WTC11 (cell line): ENCODE measurements around the gene MGMT. TPM values are rescaled to one million over a fixed set of nuclear protein-coding genes. Genes with fewer than 3 reads are reported as not detected.

Experiments used
- ATAC-seq: fragments of 200-7000 bp; cut with Tn5 transposase; 2 replicates; pipeline ENCODE4 v1.10.0; 2021; ENCODE audit warnings: mild to moderate bottlenecking, moderate library complexity
- CTCF ChIA-PET: fragments of 300-600 bp; sonication (Branson Sonifier 250); formaldehyde crosslinking; loops from one replicate; lab custom pipeline; 2021; ENCODE audit warnings: antibody characterized with exemption; lab: Charles Lee
- POLR2A ChIA-PET: fragments of 350-600 bp; sonication (Branson Sonifier 250); formaldehyde crosslinking; loops from one replicate; lab custom pipeline; 2021; ENCODE audit warnings: antibody characterized with exemption; lab: Charles Lee
- DNase-seq: peaks from one replicate; pipeline ENCODE4 v3.0.0; 2021; ENCODE audit warnings: low spot score
- H3K27ac Mint-ChIP-seq: 2 replicates; pipeline ENCODE4 v1.8.0; 2021; ENCODE audit warnings: mixed read lengths
- H3K27me3 Mint-ChIP-seq: 2 replicates; pipeline ENCODE4 v1.8.0; 2021; ENCODE audit warnings: low read depth, mild to moderate bottlenecking, moderate library complexity, mixed read lengths
- H3K36me3 Mint-ChIP-seq: 2 replicates; pipeline ENCODE4 v1.8.0; 2021; ENCODE audit warnings: mixed read lengths
- H3K4me1 Mint-ChIP-seq: 2 replicates; pipeline ENCODE4 v1.8.0; 2022; ENCODE audit warnings: mixed read lengths
- H3K4me3 Mint-ChIP-seq: 2 replicates; pipeline ENCODE4 v1.8.0; 2021; ENCODE audit warnings: mild to moderate bottlenecking, moderate library complexity, mixed read lengths
- H3K9me3 Mint-ChIP-seq: 2 replicates; pipeline ENCODE4 v1.8.0; 2021; ENCODE audit warnings: mixed read lengths
- ATF6 ChIP-seq: sonication (generic); formaldehyde crosslinking; IDR thresholded peaks from 2 replicates; pipeline ENCODE4 v1.8.1; 2023; ENCODE audit warnings: mild to moderate bottlenecking, missing genetic modification reagents
- CBFB ChIP-seq: sonication (generic); formaldehyde crosslinking; IDR thresholded peaks from 2 replicates; pipeline ENCODE4 v1.8.1; 2022; ENCODE audit warnings: mild to moderate bottlenecking, low read depth, missing genetic modification reagents
- FOXK1 ChIP-seq: sonication (generic); formaldehyde crosslinking; IDR thresholded peaks from 2 replicates; pipeline ENCODE4 v1.8.0; 2022; ENCODE audit warnings: mild to moderate bottlenecking, moderate library complexity, missing genetic modification reagents
- FOXP4 ChIP-seq: sonication (generic); formaldehyde crosslinking; IDR thresholded peaks from 2 replicates; pipeline ENCODE4 v1.8.0; 2022; ENCODE audit warnings: mild to moderate bottlenecking, missing genetic modification reagents
- GTF2I ChIP-seq: fragments of 250-450 bp; sonication (Bioruptor Pico); conservative IDR thresholded peaks from 2 replicates; pipeline ENCODE4 v1.4.0; 2021; ENCODE audit warnings: mild to moderate bottlenecking
- KAT7 ChIP-seq: sonication (generic); formaldehyde crosslinking; IDR thresholded peaks from 2 replicates; pipeline ENCODE4 v1.8.1; 2023; ENCODE audit warnings: missing genetic modification reagents, mild to moderate bottlenecking, borderline replicate concordance
- NR2C2 ChIP-seq: sonication (generic); formaldehyde crosslinking; IDR thresholded peaks from 2 replicates; pipeline ENCODE4 v1.8.0; 2022; ENCODE audit warnings: mild to moderate bottlenecking, missing genetic modification reagents
- SOX15 ChIP-seq: fragments of 250-450 bp; sonication (Bioruptor Pico); IDR thresholded peaks from 2 replicates; pipeline ENCODE4 v1.9.0; 2021; ENCODE audit warnings: mild to moderate bottlenecking
- ZNF396 ChIP-seq: fragments of 250-450 bp; sonication (Bioruptor Pico); IDR thresholded peaks from 2 replicates; pipeline ENCODE4 v1.8.0; 2021; ENCODE audit warnings: mild to moderate bottlenecking, moderate library complexity, borderline replicate concordance
- total RNA-seq: library from RNA; stranded (reverse); gene quantifications from 3 replicates; pipeline ENCODE4 v1.2.3, GENCODE V29; 2021
- TF ChIP-seq, protein P1 (sequence below): fragments of 250-450 bp; sonication (Bioruptor Pico); IDR thresholded peaks from 2 replicates; pipeline ENCODE4 v1.9.0; 2021; ENCODE audit warnings: mild to moderate bottlenecking
- TF ChIP-seq, protein P2 (sequence below): fragments of 200-600 bp; IDR thresholded peaks from 2 replicates; pipeline ENCODE4 v1.8.0; 2022; ENCODE audit warnings: antibody characterized with exemption
- TF ChIP-seq, protein P3 (sequence below): sonication (generic); formaldehyde crosslinking; conservative IDR thresholded peaks from 2 replicates; pipeline ENCODE4 v1.8.1; 2023; ENCODE audit warnings: mild to moderate bottlenecking, low read depth, missing genetic modification reagents, moderate library complexity

Gene MGMT
- total RNA-seq, 1 experiment from 2014 or later = 11.8 TPM

- no peaks in the 10 kb centered on the region; the same call in 1 of the 2 replicates for H3K27me3 Mint-ChIP-seq
- TF ChIP-seq, protein P1, sequence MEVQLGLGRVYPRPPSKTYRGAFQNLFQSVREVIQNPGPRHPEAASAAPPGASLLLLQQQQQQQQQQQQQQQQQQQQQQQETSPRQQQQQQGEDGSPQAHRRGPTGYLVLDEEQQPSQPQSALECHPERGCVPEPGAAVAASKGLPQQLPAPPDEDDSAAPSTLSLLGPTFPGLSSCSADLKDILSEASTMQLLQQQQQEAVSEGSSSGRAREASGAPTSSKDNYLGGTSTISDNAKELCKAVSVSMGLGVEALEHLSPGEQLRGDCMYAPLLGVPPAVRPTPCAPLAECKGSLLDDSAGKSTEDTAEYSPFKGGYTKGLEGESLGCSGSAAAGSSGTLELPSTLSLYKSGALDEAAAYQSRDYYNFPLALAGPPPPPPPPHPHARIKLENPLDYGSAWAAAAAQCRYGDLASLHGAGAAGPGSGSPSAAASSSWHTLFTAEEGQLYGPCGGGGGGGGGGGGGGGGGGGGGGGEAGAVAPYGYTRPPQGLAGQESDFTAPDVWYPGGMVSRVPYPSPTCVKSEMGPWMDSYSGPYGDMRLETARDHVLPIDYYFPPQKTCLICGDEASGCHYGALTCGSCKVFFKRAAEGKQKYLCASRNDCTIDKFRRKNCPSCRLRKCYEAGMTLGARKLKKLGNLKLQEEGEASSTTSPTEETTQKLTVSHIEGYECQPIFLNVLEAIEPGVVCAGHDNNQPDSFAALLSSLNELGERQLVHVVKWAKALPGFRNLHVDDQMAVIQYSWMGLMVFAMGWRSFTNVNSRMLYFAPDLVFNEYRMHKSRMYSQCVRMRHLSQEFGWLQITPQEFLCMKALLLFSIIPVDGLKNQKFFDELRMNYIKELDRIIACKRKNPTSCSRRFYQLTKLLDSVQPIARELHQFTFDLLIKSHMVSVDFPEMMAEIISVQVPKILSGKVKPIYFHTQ (CRISPR knock-in tag) = no peak
- TF ChIP-seq, protein P2, sequence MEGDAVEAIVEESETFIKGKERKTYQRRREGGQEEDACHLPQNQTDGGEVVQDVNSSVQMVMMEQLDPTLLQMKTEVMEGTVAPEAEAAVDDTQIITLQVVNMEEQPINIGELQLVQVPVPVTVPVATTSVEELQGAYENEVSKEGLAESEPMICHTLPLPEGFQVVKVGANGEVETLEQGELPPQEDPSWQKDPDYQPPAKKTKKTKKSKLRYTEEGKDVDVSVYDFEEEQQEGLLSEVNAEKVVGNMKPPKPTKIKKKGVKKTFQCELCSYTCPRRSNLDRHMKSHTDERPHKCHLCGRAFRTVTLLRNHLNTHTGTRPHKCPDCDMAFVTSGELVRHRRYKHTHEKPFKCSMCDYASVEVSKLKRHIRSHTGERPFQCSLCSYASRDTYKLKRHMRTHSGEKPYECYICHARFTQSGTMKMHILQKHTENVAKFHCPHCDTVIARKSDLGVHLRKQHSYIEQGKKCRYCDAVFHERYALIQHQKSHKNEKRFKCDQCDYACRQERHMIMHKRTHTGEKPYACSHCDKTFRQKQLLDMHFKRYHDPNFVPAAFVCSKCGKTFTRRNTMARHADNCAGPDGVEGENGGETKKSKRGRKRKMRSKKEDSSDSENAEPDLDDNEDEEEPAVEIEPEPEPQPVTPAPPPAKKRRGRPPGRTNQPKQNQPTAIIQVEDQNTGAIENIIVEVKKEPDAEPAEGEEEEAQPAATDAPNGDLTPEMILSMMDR = no peak
- TF ChIP-seq FOXP4 (CRISPR knock-in tag) (no peak), ATF6 (CRISPR knock-in tag) (no peak), FOXK1 (CRISPR knock-in tag) (no peak), GTF2I (CRISPR knock-in tag) (no peak), KAT7 (no peak), ZNF396 (no peak), SOX15 (CRISPR knock-in tag) (no peak), CBFB (CRISPR knock-in tag) (no peak), NR2C2 (CRISPR knock-in tag) (no peak)
- TF ChIP-seq, protein P3, sequence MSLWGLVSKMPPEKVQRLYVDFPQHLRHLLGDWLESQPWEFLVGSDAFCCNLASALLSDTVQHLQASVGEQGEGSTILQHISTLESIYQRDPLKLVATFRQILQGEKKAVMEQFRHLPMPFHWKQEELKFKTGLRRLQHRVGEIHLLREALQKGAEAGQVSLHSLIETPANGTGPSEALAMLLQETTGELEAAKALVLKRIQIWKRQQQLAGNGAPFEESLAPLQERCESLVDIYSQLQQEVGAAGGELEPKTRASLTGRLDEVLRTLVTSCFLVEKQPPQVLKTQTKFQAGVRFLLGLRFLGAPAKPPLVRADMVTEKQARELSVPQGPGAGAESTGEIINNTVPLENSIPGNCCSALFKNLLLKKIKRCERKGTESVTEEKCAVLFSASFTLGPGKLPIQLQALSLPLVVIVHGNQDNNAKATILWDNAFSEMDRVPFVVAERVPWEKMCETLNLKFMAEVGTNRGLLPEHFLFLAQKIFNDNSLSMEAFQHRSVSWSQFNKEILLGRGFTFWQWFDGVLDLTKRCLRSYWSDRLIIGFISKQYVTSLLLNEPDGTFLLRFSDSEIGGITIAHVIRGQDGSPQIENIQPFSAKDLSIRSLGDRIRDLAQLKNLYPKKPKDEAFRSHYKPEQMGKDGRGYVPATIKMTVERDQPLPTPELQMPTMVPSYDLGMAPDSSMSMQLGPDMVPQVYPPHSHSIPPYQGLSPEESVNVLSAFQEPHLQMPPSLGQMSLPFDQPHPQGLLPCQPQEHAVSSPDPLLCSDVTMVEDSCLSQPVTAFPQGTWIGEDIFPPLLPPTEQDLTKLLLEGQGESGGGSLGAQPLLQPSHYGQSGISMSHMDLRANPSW (CRISPR knock-in tag) = no peak
- TF ChIP-seq, all 79 proteins: peak for 0
- POLR2A ChIA-PET = interaction anchor here (0.5 kb wide), 1 partner anchor 157 kb away, joined by 3 read pairs; no protein-coding TSS in a partner anchor
- no peak for ATAC-seq
- peaks cover 27% of the 10 kb centered on the region for H3K4me1 Mint-ChIP-seq
- H3K27ac Mint-ChIP-seq = no peak overlapping the region
- peaks cover 6% of the 10 kb centered on the region for H3K9me3 Mint-ChIP-seq
- no peak overlapping the region for H3K4me3 Mint-ChIP-seq
- CTCF ChIA-PET = interaction anchor here (0.7 to 1.6 kb wide), 2 partner anchors 55 to 59 kb away, joined by 3 to 5 read pairs; no protein-coding TSS in a partner anchor
- no peaks in the 10 kb centered on the region for H3K36me3 Mint-ChIP-seq
- no peak for DNase-seq
These were observed 136.0 kb downstream of the MGMT start for GRCh38 chr10:129602938-129603535.
